ENCODE measurements around the gene MYBPH. TPM values are rescaled to one million over a fixed set of nuclear protein-coding genes. Genes with fewer than 3 reads are reported as not detected.

MYBPH gene
- polyA plus RNA-seq, 3 donors, result 0.04 to 0.52 (median 0.16) TPM

DNA sequence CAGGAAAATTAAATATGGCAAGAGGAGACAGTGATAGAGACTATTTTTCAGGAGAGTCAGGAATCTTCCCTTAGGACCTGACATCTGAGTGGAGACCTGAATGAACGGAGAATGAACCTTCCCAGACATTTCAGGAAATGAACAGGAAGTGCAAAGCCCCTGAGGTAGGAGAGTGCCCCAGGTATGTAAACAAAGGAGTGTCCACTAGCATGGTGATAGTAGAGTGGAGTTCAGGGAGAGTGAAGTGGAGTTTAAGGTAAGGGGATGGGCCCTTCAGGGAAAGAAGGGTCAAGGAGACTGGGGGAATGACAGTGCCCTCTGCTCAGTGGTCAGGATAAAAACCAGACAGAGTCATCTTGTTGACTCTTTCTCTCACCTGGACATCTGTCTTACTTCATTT is 19.3 kb downstream of the MYBPH start:
- WGBS (ENCODE audit: insufficient coverage), result 80% methylated on average over 1 of the region's 1 CpG
- Mint-ChIP-seq H3K4me3 (no peak overlapping the region), H3K27me3 (ENCODE audit: low read depth in 3 of 3) (peaks cover 14 to 45% (median 37%) of the 10 kb centered on the region in 3 donors), H3K9me3 (peaks cover 3 to 10% (median 5%) of the 10 kb centered on the region in 7 donors), H3K4me1 (no peaks in the 10 kb centered on the region), H3K36me3 (no peaks in the 10 kb centered on the region), H3K27ac (no peak overlapping the region)
- TF ChIP-seq, protein P1, sequence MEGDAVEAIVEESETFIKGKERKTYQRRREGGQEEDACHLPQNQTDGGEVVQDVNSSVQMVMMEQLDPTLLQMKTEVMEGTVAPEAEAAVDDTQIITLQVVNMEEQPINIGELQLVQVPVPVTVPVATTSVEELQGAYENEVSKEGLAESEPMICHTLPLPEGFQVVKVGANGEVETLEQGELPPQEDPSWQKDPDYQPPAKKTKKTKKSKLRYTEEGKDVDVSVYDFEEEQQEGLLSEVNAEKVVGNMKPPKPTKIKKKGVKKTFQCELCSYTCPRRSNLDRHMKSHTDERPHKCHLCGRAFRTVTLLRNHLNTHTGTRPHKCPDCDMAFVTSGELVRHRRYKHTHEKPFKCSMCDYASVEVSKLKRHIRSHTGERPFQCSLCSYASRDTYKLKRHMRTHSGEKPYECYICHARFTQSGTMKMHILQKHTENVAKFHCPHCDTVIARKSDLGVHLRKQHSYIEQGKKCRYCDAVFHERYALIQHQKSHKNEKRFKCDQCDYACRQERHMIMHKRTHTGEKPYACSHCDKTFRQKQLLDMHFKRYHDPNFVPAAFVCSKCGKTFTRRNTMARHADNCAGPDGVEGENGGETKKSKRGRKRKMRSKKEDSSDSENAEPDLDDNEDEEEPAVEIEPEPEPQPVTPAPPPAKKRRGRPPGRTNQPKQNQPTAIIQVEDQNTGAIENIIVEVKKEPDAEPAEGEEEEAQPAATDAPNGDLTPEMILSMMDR (IDR thresholded peaks at IDR 0.05), result no peak
- no peaks in the 10 kb centered on the region for H3K36me3 ChIP-seq (replicated peaks in 1 of 2; ENCODE audit: control insufficient read depth in 1 of 2, insufficient read depth in 2 of 2, low read length in 2 of 2)
- H3K27me3 ChIP-seq (ENCODE audit: control insufficient read depth in 2 of 2, insufficient read depth in 2 of 2, low read length in 2 of 2), result peaks cover 0 to 13% of the 10 kb centered on the region in 2 donors
- H3K4me3 ChIP-seq (replicated peaks in 1 of 3; ENCODE audit: low read depth in 2 of 3, low read length in 3 of 3), result no peak overlapping the region
- no peak overlapping the region for H2AFZ ChIP-seq (ENCODE audit: insufficient read depth, low read depth, low read length, poor library complexity, severe bottlenecking)
- H3K9ac ChIP-seq (ENCODE audit: insufficient read depth, low read length, poor library complexity, severe bottlenecking), result no peak overlapping the region
- H3K27ac ChIP-seq (ENCODE audit: low read depth in 1 of 2, low read length in 2 of 2), result no peak overlapping the region
- no peaks in the 10 kb centered on the region for H3K79me2 ChIP-seq (ENCODE audit: insufficient read depth, low read length)
- no peaks in the 10 kb centered on the region for H3K9me3 ChIP-seq (replicated peaks in 1 of 2; ENCODE audit: control insufficient read depth in 1 of 2, insufficient read depth in 1 of 2, low read length in 2 of 2)
- no peak overlapping the region for H3K4me2 ChIP-seq (replicated peaks; ENCODE audit: extremely low read depth, low read length, poor library complexity, severe bottlenecking)
- intact Hi-C loops (cut with micrococcal nuclease), result no loop called here
- no peaks in the 10 kb centered on the region for H4K20me1 ChIP-seq (ENCODE audit: insufficient read depth, low read length)
- H3K4me1 ChIP-seq (ENCODE audit: control insufficient read depth in 1 of 2, insufficient read depth in 2 of 2, low read length in 2 of 2), result no peaks in the 10 kb centered on the region
- DNase-seq, result no peak

DNA sequence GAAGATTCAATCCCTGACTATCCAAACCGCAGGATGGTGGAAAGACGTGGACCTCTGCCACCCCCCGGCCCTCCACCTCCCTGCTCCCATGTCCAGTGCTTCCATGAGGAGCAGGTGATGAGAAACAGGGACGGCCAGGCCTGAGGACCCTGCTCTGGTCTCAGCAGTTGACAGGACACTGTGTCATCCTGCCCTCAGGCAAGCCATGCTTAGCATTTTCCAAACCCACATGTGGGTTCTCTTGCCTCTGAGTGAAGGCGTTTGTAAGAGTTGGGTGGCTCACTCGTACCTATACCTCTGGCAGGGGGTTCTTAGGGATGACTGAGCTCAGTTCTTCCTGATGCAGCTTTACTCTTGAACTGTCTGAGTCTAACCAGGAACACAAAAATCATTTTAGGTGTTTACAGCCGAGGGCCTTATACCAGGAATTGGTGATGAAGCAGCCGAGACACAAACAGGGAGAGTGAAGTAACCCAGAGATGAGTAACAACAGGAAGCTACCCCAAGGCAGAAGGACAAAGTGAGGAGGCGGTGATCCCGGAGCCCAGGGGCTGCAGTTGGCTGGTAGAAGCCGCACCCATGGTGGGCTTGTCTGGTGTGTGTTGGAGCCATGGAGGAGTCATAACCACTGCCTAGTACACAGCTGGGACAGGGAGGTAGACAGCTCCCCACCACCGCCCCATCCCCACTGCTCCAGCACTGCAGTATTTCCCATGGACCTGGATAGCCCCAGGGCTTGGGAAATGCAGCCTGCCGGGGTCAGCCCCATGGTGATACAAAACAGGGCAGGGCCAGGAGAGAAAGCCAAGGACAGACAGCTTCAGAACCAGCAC is 21.4 kb downstream of the MYBPH start:
- Histone ChIP-seq H3K9ac (ENCODE audit: insufficient read depth, low read length, poor library complexity, severe bottlenecking) (no peak overlapping the region), H3K4me3 (replicated peaks in 1 of 3; ENCODE audit: low read depth in 2 of 3, low read length in 3 of 3) (no peak overlapping the region), H3K27ac (ENCODE audit: low read depth in 1 of 2, low read length in 2 of 2) (no peak overlapping the region), H3K27me3 (ENCODE audit: control insufficient read depth in 2 of 2, insufficient read depth in 2 of 2, low read length in 2 of 2) (peaks cover 0 to 17% of the 10 kb centered on the region in 2 donors), H3K9me3 (replicated peaks in 1 of 2; ENCODE audit: control insufficient read depth in 1 of 2, insufficient read depth in 1 of 2, low read length in 2 of 2) (no peaks in the 10 kb centered on the region), H3K36me3 (replicated peaks in 1 of 2; ENCODE audit: control insufficient read depth in 1 of 2, insufficient read depth in 2 of 2, low read length in 2 of 2) (no peaks in the 10 kb centered on the region), H2AFZ (ENCODE audit: insufficient read depth, low read depth, low read length, poor library complexity, severe bottlenecking) (no peak overlapping the region), H3K4me1 (ENCODE audit: control insufficient read depth in 1 of 2, insufficient read depth in 2 of 2, low read length in 2 of 2) (no peaks in the 10 kb centered on the region), H3K4me2 (replicated peaks; ENCODE audit: extremely low read depth, low read length, poor library complexity, severe bottlenecking) (no peak overlapping the region), H4K20me1 (ENCODE audit: insufficient read depth, low read length) (no peaks in the 10 kb centered on the region), H3K79me2 (ENCODE audit: insufficient read depth, low read length) (no peaks in the 10 kb centered on the region)
- H3K4me3 Mint-ChIP-seq, result no peak overlapping the region
- H3K4me1 Mint-ChIP-seq, result peaks cover 3% of the 10 kb centered on the region
- WGBS (ENCODE audit: insufficient coverage), result 85% methylated on average over 8 of the region's 13 CpGs
- intact Hi-C loops (cut with micrococcal nuclease), result no loop called here
- peaks cover 3 to 10% (median 5%) of the 10 kb centered on the region in 7 donors for H3K9me3 Mint-ChIP-seq
- no peak for DNase-seq
- H3K27me3 Mint-ChIP-seq (ENCODE audit: low read depth in 3 of 3), result peaks cover 7 to 44% (median 42%) of the 10 kb centered on the region in 3 donors
- TF ChIP-seq, protein P1 (IDR thresholded peaks at IDR 0.05), result no peak
- H3K27ac Mint-ChIP-seq, result no peak overlapping the region
- H3K36me3 Mint-ChIP-seq, result no peaks in the 10 kb centered on the region
